H1 (cell line): ENCODE data around the gene STKLD1. TPM values are rescaled to one million over a fixed set of nuclear protein-coding genes. Genes with fewer than 3 reads are reported as not detected.

Source experiments
- CTCF ChIA-PET: fragments of 300-600 bp; sonication (Branson Sonifier 250); formaldehyde crosslinking; loops from one replicate; lab custom pipeline; 2021; ENCODE audit not compliant: partially characterized antibody; lab: Charles Lee
- POLR2A ChIA-PET: fragments of 300-600 bp; sonication (Branson Sonifier 250); formaldehyde crosslinking; loops from one replicate; lab custom pipeline; 2021; ENCODE audit warnings: inconsistent platforms; ENCODE audit not compliant: partially characterized antibody; lab: Charles Lee
- DNase-seq, 2 experiments: peaks; one replicate each; pipeline versions ENCODE4 v3.0.0 to v3.0.0-alpha.2; 2010 to 2022; ENCODE audit warnings: low spot score in 2 of 2, low read depth in 1 of 2, mixed read lengths in 1 of 2
- FAIRE-seq: peaks from 2 replicates; lab custom pipeline; 2011; peaks lifted over from hg19 to GRCh38; lab: Jason Lieb, UNC
- H2AFZ ChIP-seq: 2 replicates; pipeline ENCODE4 v1.8.1; 2012; ENCODE audit warnings: low read length, inconsistent platforms
- H2AK5ac ChIP-seq: 2 replicates; pipeline ENCODE4 v1.6.1; 2013; ENCODE audit warnings: low read depth, low read length
- H2BK120ac ChIP-seq: replicated peaks from 2 replicates; pipeline ENCODE3; 2013; ENCODE audit warnings: low read depth, low read length, inconsistent platforms
- H2BK12ac ChIP-seq: 2 replicates; pipeline ENCODE4 v1.6.1; 2013; ENCODE audit warnings: low read depth, low read length
- H2BK15ac ChIP-seq: 2 replicates; pipeline ENCODE4 v1.6.1; 2013; ENCODE audit warnings: low read length
- H2BK20ac ChIP-seq: 2 replicates; pipeline ENCODE4 v1.6.1; 2013; ENCODE audit warnings: low read length
- H2BK5ac ChIP-seq: 2 replicates; pipeline ENCODE4 v1.6.1; 2013; ENCODE audit warnings: low read depth, low read length
- H3K14ac ChIP-seq: 2 replicates; pipeline ENCODE4 v1.6.1; 2013; ENCODE audit warnings: inconsistent platforms; ENCODE audit not compliant: insufficient read length
- H3K18ac ChIP-seq: 2 replicates; pipeline ENCODE4 v1.6.1; 2013; ENCODE audit warnings: low read length; ENCODE audit errors: extremely low read depth
- H3K23ac ChIP-seq: 2 replicates; pipeline ENCODE4 v1.6.1; 2013; ENCODE audit warnings: inconsistent platforms; ENCODE audit not compliant: insufficient read length
- H3K23me2 ChIP-seq: 2 replicates; pipeline ENCODE4 v1.6.1; 2013; ENCODE audit warnings: low read depth, low read length
- H3K27ac ChIP-seq: 2 replicates; pipeline ENCODE4 v1.6.1; 2011; ENCODE audit warnings: low read depth, low read length, inconsistent platforms
- H3K27me3 ChIP-seq, 4 experiments: replicated peaks in 1 of 4; 1 replicate in 1 of 4; 2 replicates in 3 of 4; pipeline versions ENCODE4 v1.6.1 to v1.8.1; 2011 to 2013; ENCODE audit warnings: low read length in 3 of 4, mild to moderate bottlenecking in 3 of 4, inconsistent platforms in 2 of 4, mixed read lengths in 2 of 4, moderate library complexity in 1 of 4; ENCODE audit not compliant: control insufficient read depth in 3 of 4, insufficient read depth in 3 of 4; ENCODE audit errors: extremely low read depth in 1 of 4
- H3K36me3 ChIP-seq, 4 experiments: 2 replicates each; pipeline versions ENCODE4 v1.6.1 to v1.8.1; 2011 to 2013; ENCODE audit warnings: mild to moderate bottlenecking in 4 of 4, low read length in 3 of 4, moderate library complexity in 2 of 4, control low read depth in 1 of 4, inconsistent platforms in 1 of 4; ENCODE audit not compliant: insufficient read depth in 4 of 4, control insufficient read depth in 2 of 4
- H3K4ac ChIP-seq: replicated peaks from 2 replicates; pipeline ENCODE3; 2013; ENCODE audit warnings: low read length, low read depth, mixed read lengths, inconsistent platforms; ENCODE audit not compliant: insufficient read length
- H3K4me1 ChIP-seq, 4 experiments: replicated peaks in 1 of 4; 1 replicate in 1 of 4; 2 replicates in 3 of 4; pipeline versions ENCODE4 v1.6.1 to v1.8.1; 2011 to 2013; ENCODE audit warnings: low read length in 3 of 4, inconsistent platforms in 2 of 4, mixed read lengths in 1 of 4; ENCODE audit not compliant: insufficient read depth in 4 of 4, control insufficient read depth in 3 of 4
- H3K4me2 ChIP-seq, 2 experiments: 2 replicates each; pipeline versions ENCODE4 v1.6.1 to v1.8.1; 2011 to 2013; ENCODE audit warnings: low read depth in 2 of 2, low read length in 2 of 2, control low read depth in 1 of 2, inconsistent platforms in 1 of 2, mild to moderate bottlenecking in 1 of 2; ENCODE audit not compliant: insufficient read depth in 1 of 2
- H3K4me3 ChIP-seq, 4 experiments: fragments of 200-600, 300-600 bp in 1 of 4; sonication (generic), shearing (Covaris generic), sonication (Bioruptor Twin) in 1 of 4; 2 replicates each; pipeline versions ENCODE4 v1.5.1 to v1.8.1; 2011 to 2016; ENCODE audit warnings: low read length in 4 of 4, low read depth in 3 of 4, control low read depth in 2 of 4, inconsistent platforms in 2 of 4, mild to moderate bottlenecking in 2 of 4, mixed read lengths in 1 of 4, moderate library complexity in 1 of 4; ENCODE audit not compliant: insufficient read depth in 2 of 4; ENCODE audit errors: extremely low read depth in 1 of 4
- H3K56ac ChIP-seq: replicated peaks from 2 replicates; pipeline ENCODE3; 2013; ENCODE audit warnings: low read depth, mild to moderate bottlenecking, mixed read lengths, low read length, inconsistent platforms; ENCODE audit not compliant: insufficient read length
- H3K79me1 ChIP-seq: 2 replicates; pipeline ENCODE4 v1.6.1; 2013; ENCODE audit warnings: low read depth, low read length, control low read depth
- H3K79me2 ChIP-seq, 2 experiments: 2 replicates each; pipeline versions ENCODE4 v1.6.1 to v1.8.1; 2012 to 2013; ENCODE audit warnings: low read length in 2 of 2, mild to moderate bottlenecking in 2 of 2, inconsistent platforms in 1 of 2; ENCODE audit not compliant: insufficient read depth in 2 of 2, control insufficient read depth in 1 of 2
- H3K9ac ChIP-seq, 4 experiments: replicated peaks in 1 of 4; 1 replicate in 1 of 4; 2 replicates in 3 of 4; pipeline versions ENCODE4 v1.6.1 to v1.8.1; 2011 to 2013; ENCODE audit warnings: low read depth in 3 of 4, low read length in 3 of 4, control low read depth in 2 of 4, mild to moderate bottlenecking in 2 of 4, moderate library complexity in 2 of 4, inconsistent platforms in 1 of 4; ENCODE audit errors: extremely low read depth in 1 of 4
- H3K9me3 ChIP-seq, 2 experiments: 2 replicates each; pipeline versions ENCODE4 v1.6.1 to v1.8.1; 2012 to 2013; ENCODE audit warnings: mild to moderate bottlenecking in 2 of 2, moderate library complexity in 2 of 2, control low read depth in 1 of 2, inconsistent platforms in 1 of 2, low read depth in 1 of 2, low read length in 1 of 2, mixed read lengths in 1 of 2; ENCODE audit not compliant: insufficient read depth in 2 of 2
- H4K20me1 ChIP-seq, 2 experiments: replicated peaks in 1 of 2; 2 replicates each; pipeline versions ENCODE3 to v1.8.1; 2011 to 2013; ENCODE audit warnings: inconsistent platforms in 2 of 2, low read length in 2 of 2, mild to moderate bottlenecking in 1 of 2; ENCODE audit not compliant: insufficient read depth in 2 of 2, control insufficient read depth in 1 of 2
- H4K5ac ChIP-seq: 2 replicates; pipeline ENCODE4 v1.6.1; 2013; ENCODE audit warnings: low read length, low read depth, mixed read lengths, inconsistent platforms; ENCODE audit not compliant: insufficient read length
- H4K8ac ChIP-seq: 2 replicates; pipeline ENCODE4 v1.8.0; 2013; ENCODE audit warnings: mild to moderate bottlenecking, moderate library complexity, low read length, inconsistent platforms; ENCODE audit not compliant: insufficient read depth; ENCODE audit errors: extremely low read depth
- H4K91ac ChIP-seq: replicated peaks from 2 replicates; pipeline ENCODE3; 2013; ENCODE audit warnings: low read length, mixed read lengths, inconsistent platforms; ENCODE audit not compliant: insufficient read length
- BRCA1 ChIP-seq: IDR thresholded peaks from 2 replicates; pipeline ENCODE4 v1.6.1; 2012; ENCODE audit warnings: low read depth, low read length, improper control_type of control experiment
- CHD1 ChIP-seq: IDR thresholded peaks from 2 replicates; pipeline ENCODE4 v1.6.1; 2012; ENCODE audit warnings: low read depth, low read length, improper control_type of control experiment
- MAX ChIP-seq: IDR thresholded peaks from 2 replicates; pipeline ENCODE4 v1.6.1; 2012; ENCODE audit warnings: inconsistent platforms
- NRF1 ChIP-seq: IDR thresholded peaks from 2 replicates; pipeline ENCODE4 v1.6.1; 2011; ENCODE audit warnings: mild to moderate bottlenecking, low read depth, low read length, improper control_type of control experiment
- PHF8 ChIP-seq: fragments of 200-600 bp; sonication (generic); conservative IDR thresholded peaks from 2 replicates; pipeline ENCODE4 v1.7.1; 2012; ENCODE audit warnings: low read depth, mild to moderate bottlenecking, inconsistent platforms, low read length, moderate library complexity
- RAD21 ChIP-seq, 2 experiments: IDR thresholded peaks in 1 of 2; conservative IDR thresholded peaks in 1 of 2; 2 replicates each; pipeline ENCODE4 v1.6.1; 2011; ENCODE audit warnings: low read depth in 2 of 2, low read length in 2 of 2, improper control_type of control experiment in 1 of 2, inconsistent platforms in 1 of 2, mild to moderate bottlenecking in 1 of 2, moderate library complexity in 1 of 2
- SAP30 ChIP-seq: fragments of 300-600 bp; sonication (generic); IDR thresholded peaks from 2 replicates; pipeline ENCODE4 v1.7.1; 2012; ENCODE audit warnings: low read length, moderate library complexity, mild to moderate bottlenecking, inconsistent platforms; ENCODE audit not compliant: insufficient read depth, insufficient replicate concordance
- SIN3A ChIP-seq, 2 experiments: IDR thresholded peaks in 1 of 2; conservative IDR thresholded peaks in 1 of 2; 2 replicates each; pipeline ENCODE4 v1.6.1; 2011 to 2012; ENCODE audit warnings: low read length in 2 of 2, improper control_type of control experiment in 1 of 2, low read depth in 1 of 2, mild to moderate bottlenecking in 1 of 2
- SRF ChIP-seq: IDR thresholded peaks from 2 replicates; pipeline ENCODE4 v1.6.1; 2011; ENCODE audit warnings: mild to moderate bottlenecking, low read depth, low read length, moderate library complexity
- TEAD4 ChIP-seq: IDR thresholded peaks from 2 replicates; pipeline ENCODE4 v1.6.1; 2012; ENCODE audit warnings: low read depth, low read length, inconsistent platforms, mixed read lengths
- ZNF274 ChIP-seq: IDR thresholded peaks from 2 replicates; pipeline ENCODE4 v1.7.0; 2012; ENCODE audit warnings: low read length, borderline replicate concordance; ENCODE audit errors: extremely low read depth
- WGBS, 2 experiments: shearing (Covaris generic) in 1 of 2; methylation state at CpG; one replicate each; pipeline versions ENCODE4 v1.1.6 to v1.1.7; 2013 to 2015; ENCODE audit warnings: low lambda C conversion rate in 2 of 2, mixed read lengths in 2 of 2, inconsistent platforms in 1 of 2, low coverage in 1 of 2, missing lambda C conversion rate in 1 of 2; ENCODE audit not compliant: insufficient replicate concordance in 2 of 2, insufficient coverage in 1 of 2, insufficient read length in 1 of 2; ENCODE audit errors: extremely low coverage in 1 of 2, missing lambda C conversion rate in 1 of 2; 5-methylcytosine and 5-hydroxymethylcytosine counted together
- polyA plus RNA-seq, 7 experiments: library from polyadenylated mRNA; depleted of rRNA in 3 of 7; stranded (reverse) in 5 of 7; unstranded in 2 of 7; fragments of >200 nt in 5 of 7; fragments of 200-250 nt in 2 of 7; gene quantifications; 1 replicate in 5 of 7; 2 replicates in 1 of 7; 4 replicates in 1 of 7; pipeline versions ENCODE4 v1.2.1 to v1.2.3, GENCODE V29; 2011 to 2013; ENCODE audit warnings: missing spikeins in 2 of 7, mixed read lengths in 2 of 7
- total RNA-seq: library from RNA; stranded (reverse); fragmentation: NEBNext Ultra II Directional; extraction: Animal tissue kit (Norgen Biotek cat#: 25700); gene quantifications from 2 replicates; pipeline ENCODE4 v1.2.1, GENCODE V29; 2021

STKLD1 gene
- total and polyA plus RNA-seq, 2 of the 8 experiments (the other 6 are each of a cell fraction or from before 2014, with no cell fraction given): 0.26 TPM; not detected in 1

- Histone ChIP-seq H3K4ac (peak overlapping the region; percentile 17), H3K4me3 (peak overlapping the region; percentile 31 to 65 (median 42)), H3K23me2 (peaks cover 7% of the 10 kb centered on the region; the same call in 1 of the 2 replicates), H2BK20ac (peak overlapping the region; percentile 43; the same call in 1 of the 2 replicates), H3K9me3 (no peaks in the 10 kb centered on the region), H3K14ac (no peak overlapping the region), H2AK5ac (no peak overlapping the region), H4K5ac (no peak overlapping the region), H2BK15ac (no peak overlapping the region), H2BK5ac (no peak overlapping the region), H3K9ac (peak overlapping the region in 1 of 4 experiments; percentile 16; a peak in 1 of 7 replicates), H3K79me2 (no peaks in the 10 kb centered on the region), H3K27me3 (peaks cover 0 to 11% (median 4%) of the 10 kb centered on the region in 4 experiments; a peak in 5 of 7 replicates), H3K23ac (no peak overlapping the region), H3K4me1 (peaks cover 0 to 4% (median under 1%) of the 10 kb centered on the region in 4 experiments; a peak in 3 of 7 replicates), H3K27ac (no peak overlapping the region), H3K18ac (peak overlapping the region; percentile 32), H2BK12ac (no peak overlapping the region), H3K4me2 (peak overlapping the region; percentile 63 to 90), H2AFZ (no peak overlapping the region), H3K36me3 (no peaks in the 10 kb centered on the region), H4K20me1 (no peaks in the 10 kb centered on the region), H4K8ac (no peak overlapping the region), H2BK120ac (no peak overlapping the region), H3K56ac (no peak overlapping the region), H4K91ac (peak overlapping the region; percentile 78), H3K79me1 (no peaks in the 10 kb centered on the region)
- 50% methylated on average over 10 of the region's 10 CpGs; no CpG with 5 or more reads in 1 of the 2 experiments for WGBS, 2 experiments
- CTCF ChIA-PET: interaction anchor here (0.6 to 1.2 kb wide), 3 partner anchors 11 to 254 kb away, joined by 3 to 4 read pairs (median 3); no protein-coding TSS in a partner anchor
- POLR2A ChIA-PET: interaction anchor here (0.8 to 1.9 kb wide), 8 partner anchors 9 to 78 kb away, joined by 3 to 19 read pairs (median 6); partner anchors contain the start of genes CACFD1 and REXO4
- DNase-seq (no peak), FAIRE-seq (peak; percentile 78)
- TF ChIP-seq SAP30 (no peak), MAX (no peak), PHF8 (no peak), RAD21 (IDR thresholded peaks at IDR 0.05 in 1 of 2, conservative IDR thresholded peaks at IDR 0.05 in 1 of 2; ENCODE audit: low read depth in 2 of 2, low read length in 2 of 2) (no peak), ZNF274 (no peak), CHD1 (no peak), TEAD4 (no peak), BRCA1 (no peak), NRF1 (no peak), SRF (no peak), SIN3A (conservative IDR thresholded peaks at IDR 0.05 in 1 of 2, IDR thresholded peaks at IDR 0.05 in 1 of 2; ENCODE audit: low read depth in 1 of 2, low read length in 2 of 2) (no peak)
Observed at GRCh38 chr9:133427658-133428348, 51.6 kb downstream of the STKLD1 start.
